Hepatocyte (in vitro differentiated cells): ENCODE results near the gene PACSIN2.

Source experiments
- EZH2 ChIP-seq: fragments of 200-600 bp; sonication (generic); IDR thresholded peaks from 2 replicates; pipeline ENCODE4 v1.6.1; 2016; ENCODE audit warnings: antibody characterized with exemption, mild to moderate bottlenecking, borderline replicate concordance
- TF ChIP-seq, protein P1 (sequence below): fragments of 200-600 bp; sonication (generic); IDR thresholded peaks from 2 replicates; pipeline ENCODE4 v1.5.1; 2016; ENCODE audit warnings: antibody characterized with exemption, mild to moderate bottlenecking; ENCODE audit not compliant: poor library complexity

DNA sequence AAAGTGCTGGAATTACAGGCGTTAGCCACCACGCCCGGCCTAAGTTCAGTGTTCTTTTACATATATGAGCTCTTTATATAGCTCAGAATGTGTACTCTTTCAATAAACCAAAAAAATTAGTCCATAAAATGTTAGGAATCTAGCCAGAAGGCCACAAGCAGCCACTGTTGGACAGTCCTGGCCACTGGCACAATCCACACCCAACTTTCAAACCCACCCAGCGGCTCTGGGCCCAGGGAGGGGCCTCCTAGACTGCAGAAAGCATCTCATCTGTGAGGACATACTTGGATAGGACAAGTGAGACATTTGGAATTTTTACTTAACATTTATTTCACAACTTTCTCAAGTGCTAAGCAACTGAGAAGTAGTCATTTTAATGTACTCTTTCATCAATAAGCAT lies 6.4 kb downstream of the PACSIN2 start:
- TF ChIP-seq, protein P1, sequence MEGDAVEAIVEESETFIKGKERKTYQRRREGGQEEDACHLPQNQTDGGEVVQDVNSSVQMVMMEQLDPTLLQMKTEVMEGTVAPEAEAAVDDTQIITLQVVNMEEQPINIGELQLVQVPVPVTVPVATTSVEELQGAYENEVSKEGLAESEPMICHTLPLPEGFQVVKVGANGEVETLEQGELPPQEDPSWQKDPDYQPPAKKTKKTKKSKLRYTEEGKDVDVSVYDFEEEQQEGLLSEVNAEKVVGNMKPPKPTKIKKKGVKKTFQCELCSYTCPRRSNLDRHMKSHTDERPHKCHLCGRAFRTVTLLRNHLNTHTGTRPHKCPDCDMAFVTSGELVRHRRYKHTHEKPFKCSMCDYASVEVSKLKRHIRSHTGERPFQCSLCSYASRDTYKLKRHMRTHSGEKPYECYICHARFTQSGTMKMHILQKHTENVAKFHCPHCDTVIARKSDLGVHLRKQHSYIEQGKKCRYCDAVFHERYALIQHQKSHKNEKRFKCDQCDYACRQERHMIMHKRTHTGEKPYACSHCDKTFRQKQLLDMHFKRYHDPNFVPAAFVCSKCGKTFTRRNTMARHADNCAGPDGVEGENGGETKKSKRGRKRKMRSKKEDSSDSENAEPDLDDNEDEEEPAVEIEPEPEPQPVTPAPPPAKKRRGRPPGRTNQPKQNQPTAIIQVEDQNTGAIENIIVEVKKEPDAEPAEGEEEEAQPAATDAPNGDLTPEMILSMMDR, result no peak
- TF ChIP-seq EZH2, result no peak
